Stimulated activated CD4-positive, alpha-beta T cell treated with anti-CD3 and anti-CD28 coated beads, TNF-alpha, amount 100 ng/mL, for 1 hour (primary cell): Measurements from ENCODE around the gene RAD51.
A peak's percentile ranks its signal among the peaks of the same experiment; 100 is the strongest.
"Not testable (repeated sequence)": the region's sequence is repeated elsewhere in the genome, so short reads cannot be mapped to it uniquely, and the experiment has no call there.

Source experiments
- DNase-seq, 3 donors: peaks; one replicate each; pipeline ENCODE4 v3.0.0-alpha.2; 2020; ENCODE audit warnings: low read depth in 3 of 3, low spot score in 1 of 3

RAD51 gene

GRCh38 chr15:40694688-40695468 lies at the start of gene RAD51:
Gene RAD51, plus strand, starts transcription at chr15:40695174. Its CDS starts 3,585 bp downstream, at chr15:40698759.
- peak; percentile 67 to 89 (median 73) for DNase-seq

GRCh38 chr15:40647523-40647922 lies 47.5 kb upstream of the RAD51 start:
- DNase-seq, result no peak

DNA sequence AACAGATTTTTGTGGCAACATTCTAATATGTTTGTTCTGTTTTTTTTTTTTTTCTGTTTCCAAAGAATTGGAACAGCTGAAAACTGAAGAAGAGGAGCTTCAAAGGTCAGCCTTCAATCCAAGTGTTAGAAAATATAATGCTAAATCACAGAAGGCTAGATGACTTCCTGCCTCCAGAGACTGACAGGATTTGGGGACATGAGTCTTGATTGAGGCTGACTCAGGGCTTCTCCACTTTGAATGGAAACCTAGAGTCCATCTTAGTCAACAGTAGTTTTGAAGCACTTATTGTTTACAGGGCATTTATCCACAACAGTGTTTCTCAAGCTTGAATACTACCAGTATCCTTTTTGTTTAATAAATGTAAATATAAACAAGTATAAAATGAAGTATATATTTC lies 44.5 kb upstream of the RAD51 start:
- no peak for DNase-seq

GRCh38 chr15:40660686-40661085 lies 34.3 kb upstream of the RAD51 start:
- DNase-seq, result no peak

DNA sequence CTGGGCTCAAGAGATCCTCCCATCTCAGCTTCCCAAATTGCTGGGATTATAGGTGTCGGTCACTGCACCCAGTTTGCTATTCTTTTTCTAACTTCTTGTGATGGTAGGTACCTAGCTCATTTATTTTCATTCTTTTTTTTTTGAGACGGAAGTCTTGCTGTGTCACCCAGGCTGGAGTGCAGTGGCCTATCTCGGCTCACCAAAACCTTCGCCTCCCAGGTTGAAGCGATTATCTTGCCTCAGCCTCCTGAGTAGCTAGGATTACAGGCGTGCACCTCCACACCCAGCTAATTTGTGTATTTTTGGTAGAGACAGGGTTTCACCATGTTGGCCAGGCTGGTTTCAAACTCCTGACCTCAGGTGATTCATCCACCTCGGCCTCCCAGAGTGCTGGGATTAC lies 30.1 kb upstream of the RAD51 start:
- no peak for DNase-seq

DNA sequence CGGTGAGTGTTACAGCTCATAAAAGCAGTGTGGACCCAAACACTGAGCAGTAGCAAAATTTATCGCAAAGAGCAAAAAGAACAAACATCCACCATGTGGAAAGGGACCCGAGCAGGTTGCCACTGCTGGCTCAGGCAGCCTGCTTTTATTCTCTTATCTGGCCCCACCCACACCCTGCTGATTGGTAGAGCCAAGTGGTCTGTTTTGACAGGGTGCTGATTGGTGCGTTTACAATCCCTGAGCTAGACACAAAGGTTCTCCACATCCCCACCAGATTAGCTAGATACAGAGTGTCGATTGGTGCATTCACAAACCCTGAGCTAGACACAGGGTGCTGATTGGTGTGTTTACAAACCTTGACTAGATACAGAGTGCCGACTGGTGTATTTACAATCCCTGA lies 18.7 kb upstream of the RAD51 start:
- not testable (repeated sequence) for DNase-seq

- not testable (repeated sequence) for DNase-seq
Measured at GRCh38 chr15:40676906-40677305, 18.1 kb upstream of the RAD51 start.

GRCh38 chr15:40680151-40680550 lies 14.8 kb upstream of the RAD51 start:
- DNase-seq, result no peak

DNA sequence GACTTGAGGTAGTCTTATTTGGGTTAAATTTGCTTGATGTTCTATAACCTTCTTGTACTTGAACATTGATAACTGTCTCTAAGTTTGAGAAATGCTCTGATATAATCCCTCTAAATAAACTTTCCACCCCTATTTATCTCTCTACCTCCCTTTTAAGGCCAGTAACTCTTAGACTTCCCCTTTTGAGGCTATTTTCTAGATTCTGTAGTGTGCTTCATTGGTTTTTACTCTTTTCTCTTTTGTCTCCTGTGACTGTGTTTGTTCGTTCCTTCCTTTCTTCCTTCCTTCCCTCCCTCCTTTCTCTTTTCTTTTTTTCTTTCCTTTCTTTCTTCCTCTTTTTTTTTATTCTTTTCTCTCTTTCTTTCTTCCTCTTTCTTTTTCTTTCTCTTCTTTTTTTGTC lies 14.0 kb upstream of the RAD51 start:
- not testable (repeated sequence) for DNase-seq

- DNase-seq, result no peak
Measured at GRCh38 chr15:40684381-40684780, 10.6 kb upstream of the RAD51 start.

- DNase-seq, result no peak
Measured at GRCh38 chr15:40685376-40685775, 9.6 kb upstream of the RAD51 start.

GRCh38 chr15:40688932-40689799 lies 5.8 kb upstream of the RAD51 start:
- no peak for DNase-seq

GRCh38 chr15:40691737-40692136 lies 3.2 kb upstream of the RAD51 start:
- DNase-seq, result no peak

GRCh38 chr15:40693904-40694687 lies 878 bp upstream of the RAD51 start:
- no peak for DNase-seq

DNA sequence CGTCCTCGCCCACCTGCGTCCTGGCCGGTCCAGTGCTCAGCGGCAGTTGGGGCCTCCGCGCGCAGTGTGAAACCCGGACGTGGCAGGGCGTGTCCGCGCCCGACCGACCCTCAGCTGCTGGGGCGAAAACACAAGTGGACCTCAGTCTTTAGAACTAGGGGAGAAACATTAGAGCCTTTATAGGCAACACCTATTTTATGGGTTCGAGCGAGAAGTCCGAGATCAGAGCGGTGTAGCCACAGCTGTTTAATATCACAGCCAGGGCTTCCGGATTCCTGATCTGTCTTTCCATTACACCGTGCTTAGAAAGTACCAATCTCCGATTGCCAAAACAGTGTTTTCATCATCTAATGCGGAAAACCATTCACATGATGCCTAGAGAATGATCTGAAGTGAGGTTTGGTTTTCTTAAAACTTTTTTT lies 506 bp downstream of the RAD51 start:
- DNase-seq, result no peak

DNA sequence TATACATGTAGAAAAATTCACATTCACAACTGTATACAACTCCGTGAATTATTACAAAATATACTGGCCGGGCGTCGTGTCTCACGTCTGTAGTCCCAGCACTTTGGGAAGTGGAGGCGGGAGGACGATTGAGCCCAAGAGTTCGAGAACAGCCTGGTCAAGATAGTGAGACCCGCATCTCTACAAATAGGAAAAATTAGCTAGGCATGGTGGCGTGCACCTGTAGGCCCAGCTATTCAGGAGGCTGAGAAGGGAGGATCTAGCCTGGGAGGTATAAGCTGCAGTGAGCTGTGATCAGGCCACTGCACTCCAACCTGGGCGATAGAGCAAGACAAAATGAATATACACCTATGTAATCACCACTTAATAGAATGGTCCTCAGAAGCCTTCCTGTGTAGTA lies 1.3 kb downstream of the RAD51 start:
- DNase-seq, result no peak

DNA sequence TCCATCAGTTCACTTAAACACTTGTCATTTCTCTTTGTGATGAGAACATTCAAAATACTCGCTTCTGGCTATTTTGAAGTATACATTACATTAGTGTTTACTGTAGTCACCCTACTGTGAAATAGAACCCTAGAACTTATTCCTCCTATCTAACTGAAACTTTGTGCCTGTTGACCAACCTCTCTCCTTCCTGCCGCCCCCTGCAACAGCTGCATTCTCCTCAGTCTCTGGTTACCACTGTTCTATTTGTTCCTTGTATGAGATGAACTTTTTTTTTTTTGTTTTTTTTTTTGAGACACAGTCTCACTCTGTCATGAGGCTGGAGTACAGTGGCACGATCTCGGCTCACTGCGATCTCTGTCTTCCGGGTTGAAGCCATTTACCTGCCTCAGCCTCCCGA lies 2.9 kb downstream of the RAD51 start:
- DNase-seq, result no peak

GRCh38 chr15:40702077-40702476 lies 7.1 kb downstream of the RAD51 start:
- no peak for DNase-seq

- no peak for DNase-seq
Measured at GRCh38 chr15:40706121-40706520, 11.1 kb downstream of the RAD51 start.

- DNase-seq, result no peak
Measured at GRCh38 chr15:40714144-40714543, 19.2 kb downstream of the RAD51 start.

DNA sequence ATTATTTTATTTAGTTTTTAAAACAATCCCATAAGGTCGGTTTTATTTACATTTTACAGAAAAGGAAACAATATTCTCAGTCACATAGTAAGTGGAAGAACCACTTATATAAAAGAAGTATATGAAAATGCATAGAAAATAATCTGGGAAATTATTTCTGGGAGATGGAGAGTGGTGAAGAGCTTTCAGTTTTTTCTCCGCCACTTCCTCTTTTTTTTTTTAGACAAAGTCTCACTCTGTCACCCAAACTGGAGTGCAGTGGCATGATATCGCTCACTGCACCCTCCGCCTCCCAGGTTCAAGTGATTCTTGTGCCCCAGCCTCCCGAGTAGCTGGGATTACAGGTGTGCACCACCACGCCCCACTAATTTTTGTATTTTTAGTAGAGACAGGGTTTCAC lies 21.2 kb downstream of the RAD51 start:
- DNase-seq, result no peak
